Measurements from ENCODE around the gene BABAM2.

BABAM2 gene

GRCh38 chr2:28035163-28035690 lies 144.7 kb downstream of the BABAM2 start:
- no peak for DNase-seq

- DNase-seq = no peak
These were observed 145.3 kb downstream of the BABAM2 start for GRCh38 chr2:28035816-28036215.

- DNase-seq = no peak
These were observed 145.8 kb downstream of the BABAM2 start for GRCh38 chr2:28036307-28036706.

- DNase-seq = no peak
These were observed 148.2 kb downstream of the BABAM2 start for GRCh38 chr2:28038722-28039121.

- no peak for DNase-seq
These were observed 155.3 kb downstream of the BABAM2 start for GRCh38 chr2:28045676-28046351.

- DNase-seq = no peak
These were observed 156.4 kb downstream of the BABAM2 start for GRCh38 chr2:28046921-28047320.

GRCh38 chr2:28047681-28048080 lies 157.2 kb downstream of the BABAM2 start:
- no peak for DNase-seq

GRCh38 chr2:28048341-28048740 lies 157.8 kb downstream of the BABAM2 start:
- no peak for DNase-seq

GRCh38 chr2:28049416-28049815 lies 158.9 kb downstream of the BABAM2 start:
- DNase-seq = no peak

- DNase-seq = no peak
These were observed 159.4 kb downstream of the BABAM2 start for GRCh38 chr2:28049899-28050298.

- no peak for DNase-seq
These were observed 162.2 kb downstream of the BABAM2 start for GRCh38 chr2:28052691-28053090.

- DNase-seq = no peak
These were observed 163.1 kb downstream of the BABAM2 start for GRCh38 chr2:28053597-28053996.

- no peak for DNase-seq
These were observed 164.4 kb downstream of the BABAM2 start for GRCh38 chr2:28054916-28055315.

GRCh38 chr2:28055325-28055970 lies 164.9 kb downstream of the BABAM2 start:
- DNase-seq = no peak

- no peak for DNase-seq
These were observed 168.3 kb downstream of the BABAM2 start for GRCh38 chr2:28058791-28059190.

- no peak for DNase-seq
These were observed 172.3 kb downstream of the BABAM2 start for GRCh38 chr2:28062867-28063266.

- no peak for DNase-seq
These were observed 173.0 kb downstream of the BABAM2 start for GRCh38 chr2:28063492-28063962.

- DNase-seq = no peak
These were observed 177.1 kb downstream of the BABAM2 start for GRCh38 chr2:28067602-28068001.

GRCh38 chr2:28068088-28068487 lies 177.6 kb downstream of the BABAM2 start:
- DNase-seq = no peak

GRCh38 chr2:28068527-28068926 lies 178.0 kb downstream of the BABAM2 start:
- no peak for DNase-seq

GRCh38 chr2:28071221-28071620 lies 180.7 kb downstream of the BABAM2 start:
- no peak for DNase-seq

- no peak for DNase-seq
These were observed 183.6 kb downstream of the BABAM2 start for GRCh38 chr2:28074137-28074536.

GRCh38 chr2:28080911-28081310 lies 190.4 kb downstream of the BABAM2 start:
- no peak for DNase-seq

GRCh38 chr2:28082131-28082530 lies 191.6 kb downstream of the BABAM2 start:
- no peak for DNase-seq
